GM19372 (cell line): Measurements from ENCODE around the gene OBP2A.
"Not testable (repeated sequence)": the region's sequence is repeated elsewhere in the genome, so short reads cannot be mapped to it uniquely, and the experiment has no call there.

Experiments
- ATAC-seq: cut with Tn5 transposase; IDR thresholded peaks from one replicate; pipeline ENCODE4 v1.9.1; 2021; ENCODE audit warnings: mild to moderate bottlenecking, low read depth, moderate library complexity; ENCODE audit not compliant: unreplicated experiment

Gene OBP2A

DNA sequence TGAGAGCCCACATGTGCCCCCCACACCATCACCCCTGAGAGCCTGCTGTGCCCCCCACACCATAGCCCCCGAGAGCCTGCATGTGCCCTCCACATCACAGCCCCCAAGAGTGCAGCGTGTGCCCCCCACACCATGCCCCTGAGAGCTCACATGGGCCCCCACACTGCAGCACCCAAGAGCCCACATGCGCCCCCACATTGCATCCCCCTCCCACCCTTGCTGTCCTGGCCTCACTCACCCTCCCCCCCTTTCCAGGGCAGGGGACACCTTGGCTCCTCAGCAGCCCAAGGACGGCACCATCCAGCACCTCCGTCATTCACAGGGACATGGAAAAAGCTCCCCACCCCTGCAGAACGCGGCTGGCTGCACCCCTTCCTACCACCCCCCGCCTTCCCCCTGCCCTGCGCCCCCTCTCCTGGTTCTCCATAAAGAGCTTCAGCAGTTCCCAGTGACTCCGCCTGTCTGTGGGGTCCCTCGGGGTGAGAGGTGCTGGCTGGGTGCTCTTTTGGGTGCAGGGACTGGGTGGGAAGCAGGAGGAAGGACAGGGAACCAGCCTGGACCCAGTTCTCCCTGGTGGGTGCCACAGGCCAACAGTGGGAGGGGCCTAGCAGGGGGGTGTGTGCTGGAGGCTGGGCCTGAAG is 19.7 kb upstream of the OBP2A start:
- no peak for ATAC-seq

DNA sequence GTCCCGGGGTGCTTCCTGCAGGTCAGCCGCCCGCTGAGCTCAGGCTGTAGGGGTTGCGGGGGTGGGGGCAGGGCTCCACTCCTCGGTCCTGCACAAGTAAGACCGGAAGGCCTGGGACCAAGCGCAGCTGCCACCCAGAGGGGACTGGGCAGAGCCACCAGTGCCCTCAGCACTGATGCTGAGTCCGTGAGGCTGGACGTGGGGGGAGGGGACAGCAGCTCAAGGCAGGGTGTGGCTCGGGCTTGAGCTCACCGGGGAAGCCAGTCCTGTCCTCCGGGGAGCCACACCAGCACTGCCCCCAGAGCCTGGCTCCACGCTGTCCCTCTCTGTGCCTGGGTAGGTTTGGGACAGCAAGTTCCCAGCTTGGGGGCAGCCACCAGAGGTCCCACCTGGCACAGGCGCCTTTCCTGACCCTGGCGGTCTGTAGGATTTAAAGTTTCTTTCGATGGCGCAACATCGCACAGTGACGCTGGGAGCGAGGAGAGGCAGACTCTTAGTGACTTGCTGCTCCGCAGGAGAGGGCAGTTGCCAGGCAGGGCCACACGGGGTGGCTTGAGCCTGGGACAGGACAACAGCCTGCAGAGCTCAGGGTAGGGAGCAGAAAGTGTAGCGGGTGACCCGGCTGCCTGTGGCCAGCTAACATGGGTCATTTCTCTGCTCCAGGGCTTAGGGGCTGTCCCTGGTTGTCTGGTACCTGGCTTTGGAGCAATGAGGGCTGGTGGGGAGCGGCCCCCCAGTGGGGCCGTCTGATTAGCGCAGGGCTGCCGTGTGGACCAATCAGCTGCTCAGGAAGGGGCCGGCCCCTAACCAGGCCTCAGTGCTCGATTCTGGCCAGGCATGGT is 19.0 kb upstream of the OBP2A start:
- ATAC-seq = no peak

DNA sequence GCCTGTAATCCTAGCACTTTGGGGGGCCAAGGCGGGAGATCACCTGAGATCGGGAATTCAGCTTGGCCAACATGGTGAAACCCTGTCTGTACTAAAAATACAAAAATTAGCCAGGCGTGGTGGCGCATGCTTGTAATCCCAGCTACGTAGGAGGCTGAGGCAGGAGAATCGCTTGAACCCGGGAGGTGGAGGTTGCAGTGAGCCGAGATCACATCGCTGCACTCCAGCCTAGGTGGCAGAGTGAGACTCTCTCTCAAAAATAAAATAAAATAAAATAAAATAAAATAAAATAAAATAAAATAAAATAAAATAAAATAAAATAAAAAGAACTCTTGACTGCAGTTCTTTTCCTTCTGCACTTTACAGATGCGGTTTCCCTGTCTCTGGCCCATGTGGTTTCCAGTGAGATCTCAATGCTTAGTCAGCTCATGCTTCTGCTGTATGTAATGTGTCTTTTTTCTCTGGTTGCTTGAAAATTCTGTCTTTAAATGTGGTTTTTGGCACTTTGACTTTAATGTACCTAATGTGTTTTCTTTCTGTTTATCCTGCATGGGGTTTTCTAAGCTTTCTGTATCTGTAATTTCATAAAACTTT is 17.0 kb upstream of the OBP2A start:
- not testable (repeated sequence) for ATAC-seq

DNA sequence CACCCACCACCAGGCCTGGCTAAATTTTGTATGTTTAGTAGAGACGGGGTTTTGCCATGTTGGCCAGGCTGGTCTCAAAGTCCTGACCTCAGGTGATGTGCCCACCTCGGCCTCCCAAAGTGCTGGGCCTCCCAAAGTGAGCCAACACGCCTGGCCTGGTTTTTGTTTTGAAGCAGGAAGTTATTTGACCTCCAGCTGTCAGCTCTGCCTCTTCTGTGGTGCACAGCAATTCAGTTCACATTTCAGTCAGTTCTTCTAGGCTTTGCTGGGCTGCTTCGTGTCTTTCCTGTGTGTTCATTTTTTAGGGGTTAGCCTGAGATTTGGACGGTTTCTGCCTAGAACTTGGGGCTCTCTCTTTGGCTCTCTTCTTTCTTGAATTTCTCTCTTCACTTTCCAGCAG is 15.8 kb upstream of the OBP2A start:
- no peak for ATAC-seq

DNA sequence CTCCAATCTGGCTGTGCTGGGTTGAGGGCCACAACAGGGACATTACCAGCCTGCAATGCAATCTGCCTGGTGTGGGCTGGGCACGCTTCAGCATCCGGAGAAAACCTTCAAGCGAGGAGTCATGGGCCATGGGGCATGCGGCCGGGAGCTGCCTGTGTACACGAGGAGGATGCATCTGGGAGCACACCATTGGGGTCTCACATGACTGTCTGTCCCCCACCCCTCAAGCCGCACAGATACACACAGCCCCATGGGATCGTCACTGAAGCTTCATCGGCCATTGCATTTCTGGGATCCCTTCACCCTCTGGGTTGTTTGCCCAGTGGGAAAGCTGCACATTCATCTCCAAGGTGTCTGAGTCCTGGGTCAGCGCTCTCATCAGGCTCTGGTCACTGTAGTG is 14.8 kb upstream of the OBP2A start:
- ATAC-seq = no peak

DNA sequence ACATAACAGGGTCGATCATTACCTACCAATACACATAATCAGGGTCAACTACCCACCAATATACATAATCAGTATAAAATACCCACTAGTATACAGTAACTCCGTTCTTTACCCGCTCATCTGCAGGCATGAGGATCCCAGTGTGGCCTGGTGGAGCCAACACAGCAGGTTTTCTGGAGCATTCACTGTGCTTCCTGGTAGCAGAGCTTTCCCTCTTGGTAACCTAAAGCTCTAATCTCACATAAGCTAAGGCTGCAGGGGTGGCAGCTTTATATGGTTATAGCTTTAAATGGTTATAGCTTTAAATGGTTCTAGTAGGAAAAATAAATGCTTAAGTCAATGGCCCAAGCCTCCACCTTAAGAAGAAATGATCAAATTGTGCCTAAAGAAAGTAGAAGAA is 12.8 kb upstream of the OBP2A start:
- no peak for ATAC-seq

DNA sequence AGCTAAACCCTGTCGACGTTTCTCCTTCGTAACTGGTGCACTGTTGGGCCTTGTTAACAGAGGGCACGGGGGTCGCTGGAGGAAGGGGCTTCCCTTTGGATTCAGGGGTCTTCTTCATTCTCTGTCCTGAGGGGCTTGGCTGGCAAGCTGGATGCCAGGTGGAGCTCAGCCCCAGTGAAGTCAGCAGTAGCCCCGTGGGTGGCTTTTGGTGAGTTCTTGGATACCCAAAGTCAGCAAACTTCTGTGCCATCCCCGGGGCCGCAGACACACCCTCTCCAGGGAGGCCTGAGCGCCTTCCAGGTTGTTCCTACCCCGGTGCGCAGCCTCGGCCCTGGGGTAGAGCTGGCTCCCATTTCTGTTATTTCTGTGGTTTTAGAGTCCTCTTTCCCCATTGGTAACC is 12.3 kb upstream of the OBP2A start:
- no peak for ATAC-seq

DNA sequence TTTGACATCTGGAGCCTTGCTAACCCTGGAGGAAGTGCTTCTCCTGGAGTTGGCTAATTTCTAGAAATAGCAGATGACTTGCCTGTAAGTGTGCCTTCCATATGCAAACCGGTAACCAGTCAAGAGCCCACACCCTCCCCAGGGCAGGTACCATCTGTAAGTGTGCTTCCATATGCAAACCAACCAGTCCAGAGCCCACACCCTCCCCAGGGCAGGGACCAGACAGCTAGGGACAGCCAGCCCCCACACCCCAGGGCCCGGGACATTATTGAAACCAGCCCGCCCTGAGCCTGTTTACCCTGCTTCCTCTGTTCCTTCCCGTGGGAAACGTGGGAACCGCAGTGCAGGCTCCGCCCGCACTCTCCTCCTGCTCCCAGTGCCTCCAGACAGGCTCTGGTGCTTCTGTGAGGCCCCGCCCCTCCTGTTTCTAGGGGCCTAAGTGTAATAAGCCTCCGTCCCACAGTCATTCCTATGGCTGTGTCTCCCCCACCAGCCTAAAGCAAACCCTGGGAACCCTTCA is 11.7 kb upstream of the OBP2A start:
- ATAC-seq = not testable (repeated sequence)

DNA sequence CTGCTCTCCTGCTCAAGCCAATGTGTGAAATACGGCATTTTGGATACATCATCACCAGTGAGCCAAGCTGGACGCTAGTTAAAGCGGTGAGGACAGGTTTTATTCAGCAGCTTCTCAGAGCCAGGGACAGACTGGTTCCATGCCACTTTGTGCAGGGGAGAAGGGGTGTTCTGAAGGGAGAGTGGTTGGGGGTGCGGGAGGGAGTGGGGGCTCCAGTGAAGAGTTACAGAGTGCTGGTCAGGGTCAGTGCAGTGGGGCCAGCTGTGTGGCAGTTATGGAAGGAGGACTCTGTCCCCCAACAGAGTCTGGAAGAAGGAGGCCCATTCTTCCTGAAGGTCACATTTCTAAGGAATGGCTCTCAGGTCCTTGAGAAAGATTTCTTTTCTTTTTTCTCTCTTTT is 11.1 kb upstream of the OBP2A start:
- ATAC-seq = not testable (repeated sequence)

DNA sequence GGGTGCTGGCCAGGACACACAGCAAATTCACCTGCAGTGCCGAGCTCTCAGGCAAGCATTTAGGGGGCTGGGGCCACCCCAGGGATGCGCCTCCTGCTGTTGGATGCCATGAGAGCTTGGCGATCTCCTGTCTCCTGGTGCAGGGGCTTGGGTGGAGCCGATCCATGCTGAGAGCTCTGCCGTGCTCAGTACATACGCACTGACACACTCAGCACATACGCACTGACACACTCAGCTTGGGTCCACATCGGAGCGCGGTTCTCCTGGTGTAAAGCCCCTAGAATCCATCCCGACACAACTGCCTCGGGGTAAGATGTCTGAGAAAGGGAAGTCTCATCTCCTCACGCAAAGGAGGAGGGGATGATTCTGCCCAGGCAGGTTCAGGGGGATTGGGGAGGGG is 10.3 kb upstream of the OBP2A start:
- ATAC-seq = not testable (repeated sequence)

DNA sequence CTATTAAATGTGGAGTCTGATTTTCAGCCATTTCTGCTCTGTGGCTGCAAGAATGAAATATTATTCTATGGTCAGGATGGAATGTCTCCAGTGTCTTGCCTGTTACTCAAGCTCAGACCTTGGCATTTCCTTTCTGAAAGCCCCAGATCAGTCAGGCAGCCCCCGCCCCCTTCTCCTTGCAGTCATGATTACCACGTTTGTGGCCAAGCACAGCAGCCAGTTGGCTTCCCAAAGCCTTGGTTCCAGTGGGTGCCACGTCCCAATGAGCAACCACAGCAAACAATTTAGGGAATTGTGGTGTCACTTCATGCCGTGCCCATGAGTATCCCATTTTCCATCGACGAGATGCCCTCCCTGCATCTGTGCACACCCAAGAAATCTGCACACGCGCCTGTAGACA is 9.7 kb upstream of the OBP2A start:
- no peak for ATAC-seq

DNA sequence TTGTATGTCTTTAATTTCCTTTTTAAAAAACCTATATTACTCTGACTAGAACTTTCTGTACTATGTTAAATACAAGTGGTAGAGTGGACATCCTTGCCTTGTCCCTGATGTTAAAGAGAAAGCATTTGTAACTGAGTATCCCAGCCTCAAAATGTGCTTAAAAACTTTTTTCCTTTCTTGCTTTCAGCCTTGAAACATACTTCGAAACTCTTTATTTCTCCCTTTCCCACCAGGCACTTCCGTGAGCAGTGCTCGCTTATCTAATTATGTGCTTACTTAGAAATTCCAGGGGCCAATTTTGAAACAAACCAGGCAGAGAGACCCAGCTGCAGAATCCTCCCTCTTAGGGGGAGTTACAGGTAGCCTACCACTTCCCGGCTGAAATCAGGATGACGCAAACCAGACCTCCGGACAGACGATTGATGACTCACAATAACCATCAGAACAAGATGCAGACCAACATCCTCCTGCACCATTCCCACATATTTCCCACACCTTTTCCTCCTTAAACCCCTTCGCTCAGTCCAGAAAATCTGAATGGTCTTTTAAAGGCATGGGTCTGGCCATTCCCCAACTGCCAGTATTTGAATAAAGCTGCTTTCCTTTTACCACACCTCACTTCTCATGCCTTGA is 2.5 kb upstream of the OBP2A start:
- ATAC-seq = not testable (repeated sequence)

DNA sequence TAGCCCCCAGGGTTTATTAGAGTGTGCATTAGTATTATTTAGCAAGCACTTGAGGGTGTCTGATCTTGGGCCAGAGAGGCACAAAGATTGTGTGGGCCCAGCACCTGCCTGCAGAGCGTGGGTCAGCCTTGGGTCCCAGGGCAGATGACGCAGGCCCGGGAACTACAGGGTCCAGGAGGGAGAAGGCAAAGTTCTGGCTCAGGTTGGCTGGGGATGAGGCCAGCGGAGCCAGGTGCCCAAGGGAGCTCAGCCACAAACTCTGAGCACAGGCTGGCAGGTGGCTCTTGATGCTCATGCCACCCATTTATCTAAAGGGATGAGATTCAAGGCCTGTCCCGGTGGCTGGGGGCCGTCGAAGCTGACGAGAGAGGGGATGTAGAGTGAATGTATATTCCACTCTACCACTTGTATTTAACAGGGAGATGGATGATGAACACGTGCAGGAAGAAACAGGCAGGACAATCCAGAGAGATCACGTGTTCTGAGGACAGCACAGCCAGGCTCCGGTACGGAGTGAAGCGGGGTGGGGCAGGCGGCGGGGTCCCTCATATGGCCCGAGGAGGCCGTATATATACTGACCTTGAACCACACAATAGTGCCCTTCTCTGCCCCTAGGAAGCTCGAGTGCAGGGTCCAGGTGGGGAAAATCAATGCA is 818 bp upstream of the OBP2A start:
- ATAC-seq = no peak

DNA sequence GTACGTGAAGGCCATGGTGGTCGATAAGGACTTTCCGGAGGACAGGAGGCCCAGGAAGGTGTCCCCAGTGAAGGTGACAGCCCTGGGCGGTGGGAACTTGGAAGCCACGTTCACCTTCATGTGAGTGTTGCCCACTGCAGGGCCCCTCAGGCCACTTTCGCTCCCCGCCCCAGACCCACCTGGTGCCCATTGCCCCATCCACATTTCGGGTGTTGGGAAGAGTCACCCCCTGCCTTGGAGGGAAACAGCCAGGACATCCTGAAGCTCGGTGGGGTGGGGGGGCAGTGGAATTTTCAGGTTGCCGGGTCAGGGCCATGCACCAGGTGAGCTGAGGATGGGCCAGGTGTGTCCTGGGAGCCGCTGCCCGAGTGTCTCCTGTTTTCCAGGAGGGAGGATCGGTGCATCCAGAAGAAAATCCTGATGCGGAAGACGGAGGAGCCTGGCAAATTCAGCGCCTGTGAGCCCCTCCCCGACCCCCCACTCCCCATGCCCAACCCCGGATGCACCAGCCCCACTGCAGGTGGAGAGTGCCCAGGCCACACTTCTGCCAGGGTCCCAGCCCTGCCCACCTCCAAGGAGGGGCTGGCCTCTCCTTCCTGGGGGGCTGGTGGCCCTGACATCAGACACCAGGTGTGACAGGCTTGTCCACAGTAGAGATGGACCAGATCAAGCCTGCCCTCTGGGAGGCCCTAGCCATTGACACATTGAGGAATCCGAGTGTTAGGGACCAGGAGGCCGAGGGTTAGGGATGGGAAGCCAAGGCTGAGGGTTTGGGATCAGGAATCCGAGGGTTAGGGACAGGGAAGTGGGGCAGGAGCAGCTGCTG is 1.1 kb downstream of the OBP2A start:
- not testable (repeated sequence) for ATAC-seq

DNA sequence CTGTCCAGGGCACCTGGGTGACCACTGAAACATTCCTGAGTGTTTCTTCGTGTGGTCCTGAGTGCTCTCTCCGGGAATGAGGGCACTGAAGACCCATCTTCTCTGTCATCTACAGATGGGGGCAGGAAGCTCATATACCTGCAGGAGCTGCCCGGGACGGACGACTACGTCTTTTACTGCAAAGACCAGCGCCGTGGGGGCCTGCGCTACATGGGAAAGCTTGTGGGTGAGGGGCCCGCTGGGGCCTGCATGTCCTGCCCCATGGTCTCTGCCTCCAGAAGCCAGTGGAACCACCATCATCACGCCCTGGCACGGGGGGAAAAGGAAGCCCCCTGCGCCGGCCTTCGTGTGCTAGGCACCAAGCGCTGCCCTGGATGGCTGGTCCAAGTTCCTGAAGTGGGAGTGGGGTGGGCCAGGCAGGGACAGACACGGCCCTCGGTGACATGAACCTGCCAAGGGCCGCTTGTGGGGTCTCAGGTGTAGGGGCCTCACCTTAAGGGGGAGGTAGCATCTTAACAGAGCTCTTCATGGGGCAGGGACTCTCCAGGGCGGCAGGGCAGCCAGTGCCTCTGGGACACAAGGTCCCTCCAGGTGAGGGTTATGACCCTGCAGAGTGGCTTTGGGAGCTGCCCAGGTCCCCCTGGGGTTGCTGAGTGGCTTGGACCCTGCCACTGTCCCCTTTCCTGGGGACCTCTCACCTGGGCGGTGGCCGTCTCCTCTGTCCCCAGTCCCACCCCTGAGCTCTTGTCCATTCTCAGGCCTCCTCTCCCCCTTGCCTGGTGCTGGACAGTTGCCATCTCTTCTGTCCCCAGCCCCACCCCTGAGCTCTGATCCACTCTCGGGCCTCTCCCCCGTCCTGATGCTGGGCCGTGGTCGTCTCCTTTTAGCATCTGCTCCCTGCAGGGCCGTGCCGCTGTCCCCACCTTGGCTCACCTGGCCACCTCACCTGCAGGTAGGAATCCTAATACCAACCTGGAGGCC is 2.1 kb downstream of the OBP2A start:
- no peak for ATAC-seq

DNA sequence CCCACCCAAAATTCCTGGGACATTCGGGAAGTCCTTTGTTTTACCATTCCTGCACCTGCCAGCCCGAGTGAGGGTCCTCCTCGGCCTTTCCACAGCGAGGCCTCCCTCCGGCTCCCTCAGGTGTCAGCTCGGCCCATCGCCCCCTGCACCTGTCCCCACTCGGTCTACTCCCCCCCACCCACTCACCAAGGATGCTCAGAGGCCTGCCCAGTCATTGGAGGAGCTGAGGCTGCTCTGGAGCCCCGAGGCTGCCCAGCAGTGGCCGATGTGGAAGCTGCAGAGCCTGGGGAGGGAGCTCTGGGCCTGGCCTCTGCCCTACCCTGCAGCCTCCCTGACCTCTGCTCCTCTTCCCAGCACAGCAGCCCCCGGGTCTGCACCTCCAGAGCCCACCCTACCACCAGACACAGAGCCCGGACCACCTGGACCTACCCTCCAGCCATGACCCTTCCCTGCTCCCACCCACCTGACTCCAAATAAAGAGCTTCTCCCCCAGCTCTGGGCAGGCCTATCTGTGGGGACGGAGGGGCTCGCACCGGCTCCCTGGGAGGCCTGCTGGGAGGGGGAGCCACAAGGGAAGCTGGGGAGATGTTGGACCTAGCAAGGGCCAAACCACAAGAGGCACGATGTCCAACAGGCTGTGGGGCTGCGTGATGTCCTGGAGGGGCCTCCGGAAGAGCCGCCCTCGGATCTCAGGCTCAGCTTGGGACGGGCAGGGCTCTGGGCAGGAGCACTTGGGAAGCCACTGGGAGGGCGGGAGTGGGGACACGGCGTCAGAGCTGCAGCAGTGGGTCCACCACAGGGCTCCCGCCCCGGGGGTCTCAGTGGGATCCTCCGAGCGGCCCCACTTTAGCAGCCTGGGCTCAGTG is 3.8 kb downstream of the OBP2A start:
- not testable (repeated sequence) for ATAC-seq

DNA sequence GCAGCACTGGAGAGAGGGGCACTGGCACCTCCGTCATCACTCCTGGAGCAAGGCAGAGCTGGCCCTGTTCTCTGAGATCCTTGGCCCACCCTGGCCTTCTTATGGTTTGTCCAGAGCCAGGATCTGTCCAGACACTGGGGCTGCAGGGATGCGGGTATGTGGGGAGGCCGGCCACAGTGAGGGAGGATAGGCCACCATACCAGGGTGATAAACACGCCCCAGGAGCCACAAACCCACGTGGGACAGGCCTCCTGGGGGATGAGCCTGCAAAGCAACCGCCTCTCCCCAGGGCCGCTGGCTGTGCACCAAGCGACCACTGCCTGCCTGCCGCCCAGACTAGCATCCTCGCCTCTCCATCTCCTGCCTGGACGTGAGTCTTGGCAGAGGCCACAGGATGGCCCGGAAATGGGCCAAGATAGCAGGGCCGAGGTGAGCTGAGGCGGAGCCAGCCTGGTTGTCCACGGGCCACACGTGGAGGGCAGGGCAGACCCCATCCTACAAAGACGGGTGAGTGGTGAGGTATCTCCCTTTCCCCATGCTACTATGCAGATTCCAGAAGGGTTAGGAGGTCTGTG is 4.5 kb downstream of the OBP2A start:
- ATAC-seq = no peak
